Measurements from ENCODE around the gene EPHB4. TPM values are rescaled to one million over a fixed set of nuclear protein-coding genes. Genes with fewer than 3 reads are reported as not detected.

Gene EPHB4
- total RNA-seq, 1 experiment from 2014 or later, result 120 TPM

DNA sequence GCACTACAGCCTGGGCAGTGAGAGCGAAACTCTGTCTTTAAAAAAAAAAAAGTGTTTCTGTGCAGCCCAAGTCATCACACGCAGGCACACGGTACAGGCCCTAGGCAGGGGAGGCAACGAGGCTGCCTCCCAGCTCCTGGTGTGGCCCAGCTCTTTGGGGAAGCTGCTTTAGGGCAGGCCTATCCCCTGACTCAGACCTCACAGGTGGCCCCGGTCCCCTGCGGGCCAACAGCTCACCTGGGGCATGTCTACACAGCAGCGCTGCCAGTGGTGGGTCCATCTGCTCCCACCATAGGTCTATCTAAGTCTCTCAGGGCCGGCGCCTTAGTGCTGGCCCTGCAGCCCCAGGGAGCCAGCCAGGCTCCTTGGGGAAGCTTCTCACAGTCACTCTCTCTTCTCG lies 62.5 kb downstream of the EPHB4 start:
- TF ChIP-seq SOX15 (CRISPR knock-in tag; IDR thresholded peaks at IDR 0.05) (no peak), HMGA2 (CRISPR knock-in tag; IDR thresholded peaks at IDR 0.05) (no peak), RORB (CRISPR knock-in tag; IDR thresholded peaks at IDR 0.05) (no peak)
- TF ChIP-seq, protein P1, sequence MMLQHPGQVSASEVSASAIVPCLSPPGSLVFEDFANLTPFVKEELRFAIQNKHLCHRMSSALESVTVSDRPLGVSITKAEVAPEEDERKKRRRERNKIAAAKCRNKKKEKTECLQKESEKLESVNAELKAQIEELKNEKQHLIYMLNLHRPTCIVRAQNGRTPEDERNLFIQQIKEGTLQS (CRISPR knock-in tag; conservative IDR thresholded peaks at IDR 0.05), result no peak
- TF ChIP-seq, protein P2, sequence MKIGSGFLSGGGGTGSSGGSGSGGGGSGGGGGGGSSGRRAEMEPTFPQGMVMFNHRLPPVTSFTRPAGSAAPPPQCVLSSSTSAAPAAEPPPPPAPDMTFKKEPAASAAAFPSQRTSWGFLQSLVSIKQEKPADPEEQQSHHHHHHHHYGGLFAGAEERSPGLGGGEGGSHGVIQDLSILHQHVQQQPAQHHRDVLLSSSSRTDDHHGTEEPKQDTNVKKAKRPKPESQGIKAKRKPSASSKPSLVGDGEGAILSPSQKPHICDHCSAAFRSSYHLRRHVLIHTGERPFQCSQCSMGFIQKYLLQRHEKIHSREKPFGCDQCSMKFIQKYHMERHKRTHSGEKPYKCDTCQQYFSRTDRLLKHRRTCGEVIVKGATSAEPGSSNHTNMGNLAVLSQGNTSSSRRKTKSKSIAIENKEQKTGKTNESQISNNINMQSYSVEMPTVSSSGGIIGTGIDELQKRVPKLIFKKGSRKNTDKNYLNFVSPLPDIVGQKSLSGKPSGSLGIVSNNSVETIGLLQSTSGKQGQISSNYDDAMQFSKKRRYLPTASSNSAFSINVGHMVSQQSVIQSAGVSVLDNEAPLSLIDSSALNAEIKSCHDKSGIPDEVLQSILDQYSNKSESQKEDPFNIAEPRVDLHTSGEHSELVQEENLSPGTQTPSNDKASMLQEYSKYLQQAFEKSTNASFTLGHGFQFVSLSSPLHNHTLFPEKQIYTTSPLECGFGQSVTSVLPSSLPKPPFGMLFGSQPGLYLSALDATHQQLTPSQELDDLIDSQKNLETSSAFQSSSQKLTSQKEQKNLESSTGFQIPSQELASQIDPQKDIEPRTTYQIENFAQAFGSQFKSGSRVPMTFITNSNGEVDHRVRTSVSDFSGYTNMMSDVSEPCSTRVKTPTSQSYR (CRISPR knock-in tag; IDR thresholded peaks at IDR 0.05), result no peak
- H3K4me1 Mint-ChIP-seq, result 0 out of 2 replicates have a peak, but pooled peaks cover 2% of the 10 kb centered on the region
- H3K36me3 Mint-ChIP-seq, result no peaks in the 10 kb centered on the region
- DNase-seq (ENCODE audit: low spot score) (no peak), ATAC-seq (peak; percentile 24; the same call in 1 of the 2 replicates)
- no peak overlapping the region for H3K27ac Mint-ChIP-seq
- no peaks in the 10 kb centered on the region for H3K9me3 Mint-ChIP-seq
- H3K27me3 Mint-ChIP-seq (ENCODE audit: low read depth), result no peaks in the 10 kb centered on the region; the same call in 1 of the 2 replicates
- no peak overlapping the region for H3K4me3 Mint-ChIP-seq
- ChIA-PET CTCF (interaction anchor here (0.5 to 3.5 kb wide), 6 partner anchors 17 to 139 kb away, joined by 3 to 11 read pairs (median 6); partner anchors contain the start of genes POP7 and SRRT), POLR2A (no interaction called here)

DNA sequence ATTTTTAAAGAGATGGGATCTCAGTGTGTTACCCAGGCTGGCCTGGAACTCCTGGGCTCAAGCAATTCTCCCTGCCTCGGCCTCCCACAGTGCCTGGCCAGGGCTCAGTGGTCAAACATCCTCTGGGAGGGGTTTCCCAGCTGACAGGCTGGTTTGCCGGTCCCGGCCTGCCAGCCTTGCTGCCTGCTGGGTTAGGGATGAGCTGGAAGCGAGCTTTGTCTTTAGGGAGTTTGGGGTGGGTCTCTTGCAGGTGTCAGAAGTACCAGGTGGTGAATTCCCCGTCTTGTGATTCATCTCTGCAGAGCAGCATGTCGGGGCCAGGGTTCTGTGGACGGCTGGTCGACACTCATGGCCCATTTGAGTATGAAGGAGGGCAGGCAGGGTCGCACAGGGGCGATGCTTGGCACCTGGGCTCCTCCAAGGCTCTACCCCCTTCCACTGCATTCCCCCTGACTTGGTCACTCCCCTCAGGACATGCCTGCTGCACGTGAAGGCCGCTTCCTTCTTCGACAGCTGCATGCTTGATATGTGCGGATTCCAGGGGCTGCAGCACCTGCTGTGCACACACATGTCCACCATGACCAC lies 63.7 kb downstream of the EPHB4 start:
- ChIA-PET POLR2A (no interaction called here), CTCF (interaction anchor here (1.3 to 3.5 kb wide), 5 partner anchors 26 to 58 kb away, joined by 3 to 11 read pairs (median 7); no protein-coding TSS in a partner anchor)
- Mint-ChIP-seq H3K4me1 (0 out of 2 replicates have a peak, but pooled peaks cover 2% of the 10 kb centered on the region), H3K27me3 (ENCODE audit: low read depth) (no peaks in the 10 kb centered on the region), H3K27ac (no peak overlapping the region), H3K36me3 (no peaks in the 10 kb centered on the region), H3K4me3 (no peak overlapping the region), H3K9me3 (no peaks in the 10 kb centered on the region)
- DNase-seq (ENCODE audit: low spot score), result no peak
- ATAC-seq, result no peak
- TF ChIP-seq CREM (CRISPR knock-in tag; IDR thresholded peaks at IDR 0.05), result no peak
- TF ChIP-seq, protein P3, sequence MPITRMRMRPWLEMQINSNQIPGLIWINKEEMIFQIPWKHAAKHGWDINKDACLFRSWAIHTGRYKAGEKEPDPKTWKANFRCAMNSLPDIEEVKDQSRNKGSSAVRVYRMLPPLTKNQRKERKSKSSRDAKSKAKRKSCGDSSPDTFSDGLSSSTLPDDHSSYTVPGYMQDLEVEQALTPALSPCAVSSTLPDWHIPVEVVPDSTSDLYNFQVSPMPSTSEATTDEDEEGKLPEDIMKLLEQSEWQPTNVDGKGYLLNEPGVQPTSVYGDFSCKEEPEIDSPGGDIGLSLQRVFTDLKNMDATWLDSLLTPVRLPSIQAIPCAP (CRISPR knock-in tag; IDR thresholded peaks at IDR 0.05), result no peak
- TF ChIP-seq ATF1 (CRISPR knock-in tag; IDR thresholded peaks at IDR 0.05), result no peak
- TF ChIP-seq, protein P4, sequence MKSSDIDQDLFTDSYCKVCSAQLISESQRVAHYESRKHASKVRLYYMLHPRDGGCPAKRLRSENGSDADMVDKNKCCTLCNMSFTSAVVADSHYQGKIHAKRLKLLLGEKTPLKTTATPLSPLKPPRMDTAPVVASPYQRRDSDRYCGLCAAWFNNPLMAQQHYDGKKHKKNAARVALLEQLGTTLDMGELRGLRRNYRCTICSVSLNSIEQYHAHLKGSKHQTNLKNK (CRISPR knock-in tag; IDR thresholded peaks at IDR 0.05), result no peak
- TF ChIP-seq, protein P5, sequence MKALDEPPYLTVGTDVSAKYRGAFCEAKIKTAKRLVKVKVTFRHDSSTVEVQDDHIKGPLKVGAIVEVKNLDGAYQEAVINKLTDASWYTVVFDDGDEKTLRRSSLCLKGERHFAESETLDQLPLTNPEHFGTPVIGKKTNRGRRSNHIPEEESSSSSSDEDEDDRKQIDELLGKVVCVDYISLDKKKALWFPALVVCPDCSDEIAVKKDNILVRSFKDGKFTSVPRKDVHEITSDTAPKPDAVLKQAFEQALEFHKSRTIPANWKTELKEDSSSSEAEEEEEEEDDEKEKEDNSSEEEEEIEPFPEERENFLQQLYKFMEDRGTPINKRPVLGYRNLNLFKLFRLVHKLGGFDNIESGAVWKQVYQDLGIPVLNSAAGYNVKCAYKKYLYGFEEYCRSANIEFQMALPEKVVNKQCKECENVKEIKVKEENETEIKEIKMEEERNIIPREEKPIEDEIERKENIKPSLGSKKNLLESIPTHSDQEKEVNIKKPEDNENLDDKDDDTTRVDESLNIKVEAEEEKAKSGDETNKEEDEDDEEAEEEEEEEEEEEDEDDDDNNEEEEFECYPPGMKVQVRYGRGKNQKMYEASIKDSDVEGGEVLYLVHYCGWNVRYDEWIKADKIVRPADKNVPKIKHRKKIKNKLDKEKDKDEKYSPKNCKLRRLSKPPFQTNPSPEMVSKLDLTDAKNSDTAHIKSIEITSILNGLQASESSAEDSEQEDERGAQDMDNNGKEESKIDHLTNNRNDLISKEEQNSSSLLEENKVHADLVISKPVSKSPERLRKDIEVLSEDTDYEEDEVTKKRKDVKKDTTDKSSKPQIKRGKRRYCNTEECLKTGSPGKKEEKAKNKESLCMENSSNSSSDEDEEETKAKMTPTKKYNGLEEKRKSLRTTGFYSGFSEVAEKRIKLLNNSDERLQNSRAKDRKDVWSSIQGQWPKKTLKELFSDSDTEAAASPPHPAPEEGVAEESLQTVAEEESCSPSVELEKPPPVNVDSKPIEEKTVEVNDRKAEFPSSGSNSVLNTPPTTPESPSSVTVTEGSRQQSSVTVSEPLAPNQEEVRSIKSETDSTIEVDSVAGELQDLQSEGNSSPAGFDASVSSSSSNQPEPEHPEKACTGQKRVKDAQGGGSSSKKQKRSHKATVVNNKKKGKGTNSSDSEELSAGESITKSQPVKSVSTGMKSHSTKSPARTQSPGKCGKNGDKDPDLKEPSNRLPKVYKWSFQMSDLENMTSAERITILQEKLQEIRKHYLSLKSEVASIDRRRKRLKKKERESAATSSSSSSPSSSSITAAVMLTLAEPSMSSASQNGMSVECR (CRISPR knock-in tag; IDR thresholded peaks at IDR 0.05; ENCODE audit: borderline replicate concordance), result no peak
- TF ChIP-seq, protein P6, sequence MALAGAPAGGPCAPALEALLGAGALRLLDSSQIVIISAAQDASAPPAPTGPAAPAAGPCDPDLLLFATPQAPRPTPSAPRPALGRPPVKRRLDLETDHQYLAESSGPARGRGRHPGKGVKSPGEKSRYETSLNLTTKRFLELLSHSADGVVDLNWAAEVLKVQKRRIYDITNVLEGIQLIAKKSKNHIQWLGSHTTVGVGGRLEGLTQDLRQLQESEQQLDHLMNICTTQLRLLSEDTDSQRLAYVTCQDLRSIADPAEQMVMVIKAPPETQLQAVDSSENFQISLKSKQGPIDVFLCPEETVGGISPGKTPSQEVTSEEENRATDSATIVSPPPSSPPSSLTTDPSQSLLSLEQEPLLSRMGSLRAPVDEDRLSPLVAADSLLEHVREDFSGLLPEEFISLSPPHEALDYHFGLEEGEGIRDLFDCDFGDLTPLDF (CRISPR knock-in tag; IDR thresholded peaks at IDR 0.05), result no peak
- TF ChIP-seq, protein P7, sequence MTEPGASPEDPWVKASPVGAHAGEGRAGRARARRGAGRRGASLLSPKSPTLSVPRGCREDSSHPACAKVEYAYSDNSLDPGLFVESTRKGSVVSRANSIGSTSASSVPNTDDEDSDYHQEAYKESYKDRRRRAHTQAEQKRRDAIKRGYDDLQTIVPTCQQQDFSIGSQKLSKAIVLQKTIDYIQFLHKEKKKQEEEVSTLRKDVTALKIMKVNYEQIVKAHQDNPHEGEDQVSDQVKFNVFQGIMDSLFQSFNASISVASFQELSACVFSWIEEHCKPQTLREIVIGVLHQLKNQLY (CRISPR knock-in tag; IDR thresholded peaks at IDR 0.05), result no peak
- no peak for TF ChIP-seq NR2C2 (CRISPR knock-in tag; IDR thresholded peaks at IDR 0.05)
- no peak for TF ChIP-seq GTF2I (CRISPR knock-in tag; conservative IDR thresholded peaks at IDR 0.05)
- TF ChIP-seq SMAD3 (CRISPR knock-in tag; IDR thresholded peaks at IDR 0.05; ENCODE audit: borderline replicate concordance), result no peak
- TF ChIP-seq, protein P8, sequence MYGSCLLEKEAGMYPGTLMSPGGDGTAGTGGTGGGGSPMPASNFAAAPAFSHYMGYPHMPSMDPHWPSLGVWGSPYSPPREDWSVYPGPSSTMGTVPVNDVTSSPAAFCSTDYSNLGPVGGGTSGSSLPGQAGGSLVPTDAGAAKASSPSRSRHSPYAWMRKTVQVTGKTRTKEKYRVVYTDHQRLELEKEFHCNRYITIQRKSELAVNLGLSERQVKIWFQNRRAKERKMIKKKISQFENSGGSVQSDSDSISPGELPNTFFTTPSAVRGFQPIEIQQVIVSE (CRISPR knock-in tag; IDR thresholded peaks at IDR 0.05; ENCODE audit: borderline replicate concordance), result no peak
- TF ChIP-seq, protein P9, sequence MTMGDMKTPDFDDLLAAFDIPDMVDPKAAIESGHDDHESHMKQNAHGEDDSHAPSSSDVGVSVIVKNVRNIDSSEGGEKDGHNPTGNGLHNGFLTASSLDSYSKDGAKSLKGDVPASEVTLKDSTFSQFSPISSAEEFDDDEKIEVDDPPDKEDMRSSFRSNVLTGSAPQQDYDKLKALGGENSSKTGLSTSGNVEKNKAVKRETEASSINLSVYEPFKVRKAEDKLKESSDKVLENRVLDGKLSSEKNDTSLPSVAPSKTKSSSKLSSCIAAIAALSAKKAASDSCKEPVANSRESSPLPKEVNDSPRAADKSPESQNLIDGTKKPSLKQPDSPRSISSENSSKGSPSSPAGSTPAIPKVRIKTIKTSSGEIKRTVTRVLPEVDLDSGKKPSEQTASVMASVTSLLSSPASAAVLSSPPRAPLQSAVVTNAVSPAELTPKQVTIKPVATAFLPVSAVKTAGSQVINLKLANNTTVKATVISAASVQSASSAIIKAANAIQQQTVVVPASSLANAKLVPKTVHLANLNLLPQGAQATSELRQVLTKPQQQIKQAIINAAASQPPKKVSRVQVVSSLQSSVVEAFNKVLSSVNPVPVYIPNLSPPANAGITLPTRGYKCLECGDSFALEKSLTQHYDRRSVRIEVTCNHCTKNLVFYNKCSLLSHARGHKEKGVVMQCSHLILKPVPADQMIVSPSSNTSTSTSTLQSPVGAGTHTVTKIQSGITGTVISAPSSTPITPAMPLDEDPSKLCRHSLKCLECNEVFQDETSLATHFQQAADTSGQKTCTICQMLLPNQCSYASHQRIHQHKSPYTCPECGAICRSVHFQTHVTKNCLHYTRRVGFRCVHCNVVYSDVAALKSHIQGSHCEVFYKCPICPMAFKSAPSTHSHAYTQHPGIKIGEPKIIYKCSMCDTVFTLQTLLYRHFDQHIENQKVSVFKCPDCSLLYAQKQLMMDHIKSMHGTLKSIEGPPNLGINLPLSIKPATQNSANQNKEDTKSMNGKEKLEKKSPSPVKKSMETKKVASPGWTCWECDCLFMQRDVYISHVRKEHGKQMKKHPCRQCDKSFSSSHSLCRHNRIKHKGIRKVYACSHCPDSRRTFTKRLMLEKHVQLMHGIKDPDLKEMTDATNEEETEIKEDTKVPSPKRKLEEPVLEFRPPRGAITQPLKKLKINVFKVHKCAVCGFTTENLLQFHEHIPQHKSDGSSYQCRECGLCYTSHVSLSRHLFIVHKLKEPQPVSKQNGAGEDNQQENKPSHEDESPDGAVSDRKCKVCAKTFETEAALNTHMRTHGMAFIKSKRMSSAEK (CRISPR knock-in tag; IDR thresholded peaks at IDR 0.05; ENCODE audit: borderline replicate concordance), result no peak
- no peak for TF ChIP-seq ZNF263 (CRISPR knock-in tag; IDR thresholded peaks at IDR 0.05; ENCODE audit: low read depth)
